ENCODE measurements around the gene TMEM125.

TMEM125 gene

DNA sequence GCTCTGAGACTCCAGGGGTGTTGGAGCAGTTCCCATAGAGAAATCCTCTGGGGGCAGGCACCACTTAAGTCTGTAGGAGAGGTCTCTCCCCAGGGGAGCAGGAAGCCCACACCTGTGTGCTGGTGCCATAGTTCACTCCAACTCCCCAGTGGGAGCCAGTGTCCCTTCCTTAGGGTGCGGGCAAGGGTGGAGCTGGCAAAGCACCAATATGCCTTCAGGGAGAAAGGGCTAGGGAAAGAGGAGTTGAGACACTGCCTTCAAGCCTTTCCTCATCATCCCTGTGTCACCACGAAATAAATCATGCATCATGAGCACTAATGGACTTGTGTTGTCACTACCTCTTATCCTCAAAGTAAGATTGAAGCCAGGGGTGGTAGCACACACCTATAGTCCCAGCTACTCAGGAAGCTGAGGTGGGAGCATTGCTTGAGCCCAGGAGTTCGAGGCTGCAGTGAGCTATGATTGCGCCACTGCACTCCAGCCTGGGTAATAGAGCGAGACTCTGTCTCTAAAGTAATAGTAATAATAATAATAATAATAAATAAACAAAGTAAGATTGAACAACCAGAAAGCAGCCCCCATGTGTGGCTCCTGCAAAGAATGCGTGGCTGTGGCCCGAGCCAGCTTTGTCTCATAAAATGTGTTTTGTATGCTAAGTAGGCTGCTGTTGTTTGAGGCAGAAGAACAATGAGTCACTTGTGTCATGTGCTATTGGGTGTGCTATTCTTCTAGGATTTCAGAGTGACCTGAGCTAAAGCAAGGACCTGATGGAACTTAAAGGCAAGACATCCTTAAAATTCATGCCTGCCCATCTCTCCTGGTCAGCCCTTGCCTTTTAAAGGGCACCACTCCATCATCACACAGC is 24.3 kb downstream of the TMEM125 start:
- no peak for DNase-seq (ENCODE audit: low spot score)

DNA sequence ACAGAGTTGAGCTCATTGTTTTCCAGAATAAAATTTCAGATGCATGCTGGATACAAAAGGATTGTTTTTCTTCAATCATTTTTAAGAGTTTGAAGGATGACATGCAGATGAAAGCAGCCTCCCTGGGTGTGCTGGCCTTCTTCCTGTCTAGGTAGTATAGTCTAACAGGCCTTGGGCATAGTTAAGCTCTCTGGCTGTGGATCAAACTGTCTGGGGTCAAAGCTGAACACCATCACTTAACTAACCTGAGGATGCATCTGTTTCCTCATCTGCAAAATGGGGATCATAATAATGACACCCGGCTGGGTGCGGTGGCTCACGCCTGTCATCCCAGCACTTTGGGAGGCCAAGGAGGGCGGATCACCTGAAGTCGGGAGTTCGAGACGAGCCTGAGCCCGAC is 25.0 kb downstream of the TMEM125 start:
- DNase-seq (ENCODE audit: low spot score) = no peak

DNA sequence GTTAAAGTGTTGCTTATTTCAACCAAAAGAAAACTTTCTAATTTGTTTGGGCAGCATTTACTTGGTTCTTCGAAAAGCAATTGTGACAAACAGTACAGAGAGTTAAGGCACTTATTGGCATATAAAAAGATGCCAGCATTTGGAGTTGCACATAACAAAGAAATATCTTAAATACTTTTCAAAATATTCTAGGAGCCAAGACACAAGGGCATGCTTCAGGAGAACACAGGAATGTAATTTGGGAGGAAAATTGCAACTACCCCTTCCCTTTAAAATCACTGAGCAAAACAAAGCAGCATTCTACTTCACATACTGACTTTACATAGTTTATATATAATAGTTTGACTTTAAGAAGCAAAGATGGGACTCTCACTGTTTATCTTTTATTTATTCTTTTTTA is 26.4 kb downstream of the TMEM125 start:
- DNase-seq (ENCODE audit: low spot score) = no peak

DNA sequence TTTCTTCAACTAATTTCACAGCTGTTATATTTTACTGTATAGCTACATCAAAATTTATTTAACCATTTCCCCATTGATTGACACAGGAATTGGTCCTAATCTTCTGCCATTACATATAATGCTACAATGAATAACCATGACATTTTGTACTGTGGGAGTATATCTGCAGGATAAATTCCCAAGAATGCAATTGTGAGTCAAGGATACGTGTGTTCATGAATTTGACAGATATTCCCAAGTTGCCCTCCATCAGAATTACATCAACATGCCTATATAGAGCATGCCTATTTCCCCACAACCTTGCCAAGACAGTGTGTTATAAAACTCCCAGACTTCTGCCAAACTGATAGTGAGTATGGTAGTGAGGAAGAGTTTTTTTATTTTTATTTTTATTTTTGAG is 28.3 kb downstream of the TMEM125 start:
- no peak for DNase-seq (ENCODE audit: low spot score)

DNA sequence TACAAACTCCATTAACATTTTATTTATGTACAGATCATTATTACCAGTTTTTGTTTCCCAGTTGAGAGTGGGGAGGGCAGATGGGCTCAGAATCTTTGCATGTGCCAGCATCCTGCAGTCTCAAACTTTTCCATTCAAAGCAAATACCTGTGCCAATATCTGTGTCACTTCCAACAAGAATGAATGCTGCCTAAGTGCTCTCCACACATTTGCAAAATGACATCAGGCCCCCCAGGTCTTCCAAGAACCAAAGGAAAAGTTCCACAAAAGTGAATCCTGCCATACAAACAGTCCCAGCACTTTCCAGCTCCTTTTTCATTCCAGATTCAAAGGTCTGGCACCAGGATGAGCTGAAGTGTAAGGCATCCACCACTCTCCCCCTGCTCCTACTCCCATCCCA is 29.3 kb downstream of the TMEM125 start:
- DNase-seq (ENCODE audit: low spot score) = no peak

DNA sequence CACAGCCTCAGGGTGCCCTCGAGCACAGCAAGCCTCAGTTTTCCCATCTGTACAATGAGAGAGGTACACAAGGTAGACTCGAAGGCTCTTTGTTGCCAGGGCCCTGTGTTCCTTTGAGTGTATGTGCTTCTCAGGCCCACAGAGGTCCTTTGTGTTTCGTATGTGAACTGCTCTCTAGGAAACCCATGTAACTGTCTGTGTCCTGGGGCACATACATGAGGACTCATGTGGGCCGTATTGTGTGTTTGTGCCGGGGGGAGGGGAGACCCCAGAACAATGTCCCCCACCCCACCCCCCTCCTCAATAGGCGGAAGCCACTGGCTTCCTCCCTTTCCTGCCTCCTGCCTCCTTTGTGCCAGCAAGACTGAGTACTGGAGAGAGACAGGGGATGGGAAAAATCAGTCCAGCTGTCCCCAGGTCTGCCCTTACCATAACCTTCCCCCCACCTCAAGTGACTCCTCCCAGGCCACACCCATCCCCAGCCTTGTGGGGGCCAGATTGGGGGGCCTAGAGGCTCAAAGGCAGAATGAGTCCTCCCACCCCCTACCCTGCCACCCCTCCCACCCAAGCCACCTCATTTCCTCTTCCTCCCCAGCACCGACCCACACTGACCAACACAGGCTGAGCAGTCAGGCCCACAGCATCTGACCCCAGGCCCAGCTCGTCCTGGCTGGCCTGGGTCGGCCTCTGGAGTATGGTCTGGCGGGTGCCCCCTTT is 30.8 kb downstream of the TMEM125 start, which contains the start of gene TIE1:
Gene TIE1, plus strand, starts transcription at position 605 of the 717 bp plus-strand sequence. Its CDS starts 90 bp downstream, at position 695.
- no peak for DNase-seq (ENCODE audit: low spot score)

DNA sequence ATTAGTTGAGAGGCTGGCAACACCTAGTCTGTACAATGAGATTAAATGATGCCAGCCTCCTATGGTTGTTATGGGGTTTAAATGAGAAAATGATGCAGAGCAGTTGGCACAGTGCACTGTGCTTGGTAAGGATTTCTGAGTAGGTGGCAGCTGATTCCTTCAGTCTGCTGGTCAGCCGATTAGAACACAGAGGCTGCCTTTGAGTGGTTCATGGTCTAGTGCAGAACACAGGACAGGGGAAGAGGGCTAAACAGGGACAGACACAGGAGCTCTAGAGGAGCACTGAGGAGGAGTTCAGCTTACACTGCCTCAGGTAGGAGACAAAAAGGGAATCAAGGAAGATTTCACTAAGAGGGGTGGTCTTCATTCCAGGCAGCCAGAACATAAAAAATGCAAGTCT is 32.4 kb downstream of the TMEM125 start:
- DNase-seq (ENCODE audit: low spot score) = no peak

DNA sequence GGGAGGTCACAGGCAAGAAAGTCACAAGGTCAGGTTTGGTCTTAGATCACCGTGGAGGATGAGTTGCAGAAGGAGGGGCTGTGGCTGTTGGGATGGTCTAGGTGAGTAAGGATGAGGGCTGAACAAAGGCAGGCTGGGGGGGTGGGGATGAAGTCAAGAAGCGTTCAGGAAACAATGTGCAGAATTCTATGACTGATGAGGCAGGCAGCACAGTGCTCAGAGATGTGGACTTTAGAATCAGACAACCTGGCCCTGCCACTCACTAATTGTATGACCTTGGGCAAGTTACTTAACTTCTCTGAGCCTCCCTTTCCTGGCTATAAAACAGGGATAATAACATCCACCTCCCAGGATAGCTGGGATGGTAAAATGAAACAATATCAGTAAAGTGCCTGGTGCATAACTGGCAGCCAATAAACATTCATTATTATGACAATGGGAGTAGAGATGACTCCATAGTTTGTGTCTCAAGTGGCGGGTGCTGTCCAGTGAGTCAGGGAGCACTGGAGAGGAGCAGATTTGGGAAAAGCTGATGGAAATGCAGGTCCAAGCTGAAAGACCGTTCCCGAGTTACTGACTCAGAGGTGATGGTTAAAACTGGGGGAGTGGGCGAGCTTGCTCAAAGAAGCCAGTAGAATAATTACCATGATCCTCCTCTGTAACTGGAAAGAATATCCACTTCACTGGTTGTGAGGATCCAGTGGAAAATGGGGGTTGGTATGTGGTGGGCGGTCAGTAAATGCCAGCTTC is 33.1 kb downstream of the TMEM125 start:
- no peak for DNase-seq (ENCODE audit: low spot score)

DNA sequence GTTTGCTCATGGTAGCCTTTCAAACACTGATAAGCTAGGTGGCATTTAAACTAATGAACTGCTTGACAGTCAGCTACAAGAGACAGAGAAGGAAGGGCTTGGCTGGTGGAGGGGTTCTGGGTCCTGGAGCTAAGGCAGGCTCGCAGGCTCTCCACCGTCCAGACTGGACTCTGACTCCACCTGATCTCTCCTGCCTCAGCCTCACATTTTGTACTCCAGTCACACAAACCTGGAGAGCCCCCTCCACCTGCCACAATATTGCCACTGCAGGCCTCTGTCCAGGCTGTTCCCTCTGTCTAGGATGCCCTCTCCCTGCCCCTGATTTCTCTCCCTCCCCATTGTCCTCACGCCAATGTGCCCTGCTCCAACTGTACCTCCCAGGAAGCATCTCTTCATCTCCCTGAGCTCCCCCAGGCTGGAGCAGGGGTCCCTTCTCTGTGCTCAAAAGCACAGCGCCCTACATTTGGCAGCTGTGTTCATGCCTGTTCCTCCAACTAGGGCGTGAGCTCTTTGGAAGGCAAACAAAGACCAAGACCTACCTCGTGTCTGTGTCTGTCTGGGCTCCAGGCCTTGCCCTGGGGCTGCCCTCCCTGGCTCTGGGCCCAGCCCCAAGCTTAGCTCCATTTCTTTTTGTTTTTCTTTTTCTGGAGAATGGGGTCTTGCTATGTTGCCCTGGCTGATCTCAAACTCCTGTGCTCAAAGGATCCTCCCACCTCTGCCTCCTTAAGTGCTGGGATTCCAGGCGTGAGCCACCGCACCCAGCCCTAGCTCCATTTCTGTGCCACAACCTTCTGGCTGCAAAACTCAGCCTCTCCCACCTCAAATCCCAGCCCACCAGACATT is 33.9 kb downstream of the TMEM125 start:
- no peak for DNase-seq (ENCODE audit: low spot score)

DNA sequence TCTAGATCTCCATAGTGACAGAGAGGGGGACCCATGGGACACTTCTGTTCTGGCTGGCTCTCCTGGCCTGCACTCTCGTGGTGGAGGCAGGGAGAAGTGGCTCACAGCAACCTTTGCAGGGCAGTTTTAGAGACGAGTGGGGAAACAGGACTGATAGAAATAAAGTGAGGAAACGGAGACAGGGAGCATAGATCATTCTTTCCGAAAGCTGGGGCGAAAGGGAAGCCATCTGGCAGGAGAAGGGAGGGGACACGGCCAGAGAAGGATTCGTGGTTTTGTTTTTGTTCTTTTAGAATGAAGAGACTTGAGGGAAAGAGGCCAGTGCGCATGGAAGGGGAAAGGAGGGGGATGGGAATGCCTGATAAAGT is 34.5 kb downstream of the TMEM125 start:
- DNase-seq (ENCODE audit: low spot score) = no peak

DNA sequence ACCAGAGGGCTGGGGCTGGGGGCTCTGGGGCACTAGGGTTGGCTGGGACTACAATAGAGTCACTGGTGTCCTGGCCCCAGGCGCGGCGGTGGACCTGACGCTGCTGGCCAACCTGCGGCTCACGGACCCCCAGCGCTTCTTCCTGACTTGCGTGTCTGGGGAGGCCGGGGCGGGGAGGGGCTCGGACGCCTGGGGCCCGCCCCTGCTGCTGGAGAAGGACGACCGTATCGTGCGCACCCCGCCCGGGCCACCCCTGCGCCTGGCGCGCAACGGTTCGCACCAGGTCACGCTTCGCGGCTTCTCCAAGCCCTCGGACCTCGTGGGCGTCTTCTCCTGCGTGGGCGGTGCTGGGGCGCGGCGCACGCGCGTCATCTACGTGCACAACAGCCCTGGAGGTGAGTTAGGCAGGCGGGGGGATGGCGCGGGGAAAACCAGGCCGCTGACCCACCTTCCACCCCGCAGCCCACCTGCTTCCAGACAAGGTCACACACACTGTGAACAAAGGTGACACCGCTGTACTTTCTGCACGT is 35.1 kb downstream of the TMEM125 start:
- no peak for DNase-seq (ENCODE audit: low spot score)

DNA sequence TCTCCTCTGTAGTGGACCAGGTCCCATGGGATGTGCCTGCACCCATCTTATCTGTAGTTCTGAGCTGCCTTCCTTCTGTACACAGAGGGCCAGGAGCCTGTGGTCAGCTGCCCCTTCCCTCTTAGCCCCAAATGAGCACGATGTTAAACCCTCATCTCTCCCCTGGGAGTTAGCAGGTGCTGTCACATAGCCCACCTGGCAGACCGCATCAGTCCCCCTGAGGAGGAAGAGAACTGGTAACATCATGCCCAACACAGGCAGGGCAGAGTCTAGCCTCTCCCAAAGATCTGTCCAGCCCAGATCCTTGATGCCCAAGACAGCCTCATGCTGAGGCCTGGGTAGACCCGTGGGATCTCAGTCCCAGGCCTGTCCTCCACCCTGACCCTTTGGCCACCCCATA is 35.7 kb downstream of the TMEM125 start:
- DNase-seq (ENCODE audit: low spot score) = no peak

DNA sequence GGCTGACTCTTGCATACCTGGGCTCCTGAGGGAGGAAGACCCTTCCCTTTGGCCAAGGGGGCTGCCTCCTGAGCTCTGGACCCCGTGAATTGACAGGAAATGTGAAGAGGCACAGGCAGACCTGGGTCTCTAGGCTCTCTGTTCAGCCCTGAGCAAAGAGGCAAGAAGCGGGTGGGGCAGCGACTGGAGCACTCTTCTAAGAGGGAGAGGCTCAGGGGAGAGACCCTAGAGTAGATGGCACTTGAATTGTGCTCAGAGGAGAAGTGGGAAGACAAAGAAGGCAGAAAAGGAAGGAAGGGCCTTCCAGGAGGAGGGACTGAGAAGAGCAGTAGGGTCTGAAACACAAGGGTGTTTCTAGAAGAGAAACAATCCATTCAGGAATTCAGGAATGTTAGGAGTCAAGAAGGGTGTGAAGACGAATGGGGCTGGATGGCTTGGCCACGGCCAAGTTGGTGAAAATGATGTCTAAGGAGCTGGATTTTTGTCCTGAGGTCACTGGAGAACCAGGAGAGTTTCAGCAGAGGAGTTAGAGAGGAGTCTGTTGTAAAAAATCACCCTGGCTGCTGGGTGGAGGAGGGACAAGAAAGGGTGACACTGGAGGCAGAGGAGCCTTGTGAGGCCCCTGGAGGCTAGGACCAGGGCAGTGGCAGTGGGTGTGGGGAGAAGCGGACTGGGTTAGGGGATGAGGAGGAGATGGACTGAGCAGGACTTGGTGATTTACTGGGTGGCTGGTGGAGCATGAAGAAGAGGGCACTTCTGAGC is 36.3 kb downstream of the TMEM125 start:
- DNase-seq (ENCODE audit: low spot score) = no peak

DNA sequence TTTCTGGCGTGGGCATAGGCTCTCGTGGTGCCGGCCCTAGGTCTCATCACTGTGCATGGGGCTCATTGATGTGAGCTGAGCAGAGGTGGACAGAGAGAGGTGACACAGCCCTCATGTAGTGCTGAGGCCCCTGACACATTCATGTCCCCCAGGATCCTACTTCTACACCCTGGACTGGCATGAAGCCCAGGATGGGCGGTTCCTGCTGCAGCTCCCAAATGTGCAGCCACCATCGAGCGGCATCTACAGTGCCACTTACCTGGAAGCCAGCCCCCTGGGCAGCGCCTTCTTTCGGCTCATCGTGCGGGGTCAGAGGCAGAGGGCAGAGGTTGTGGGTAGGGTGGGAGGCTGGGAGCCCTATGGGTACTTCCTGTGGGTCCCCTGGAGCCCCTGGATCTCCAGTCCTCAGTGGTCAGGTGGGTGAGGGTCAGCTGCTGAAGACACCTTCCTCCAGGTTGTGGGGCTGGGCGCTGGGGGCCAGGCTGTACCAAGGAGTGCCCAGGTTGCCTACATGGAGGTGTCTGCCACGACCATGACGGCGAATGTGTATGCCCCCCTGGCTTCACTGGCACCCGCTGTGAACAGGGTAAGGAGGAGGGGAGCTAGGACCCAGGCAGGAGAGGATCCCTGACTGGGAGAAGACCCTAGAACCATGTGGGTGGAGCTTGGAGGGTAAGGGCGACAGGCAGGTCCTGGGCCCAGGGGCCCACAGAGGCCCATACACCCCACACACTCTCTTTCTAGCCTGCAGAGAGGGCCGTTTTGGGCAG is 37.1 kb downstream of the TMEM125 start:
- no peak for DNase-seq (ENCODE audit: low spot score)

DNA sequence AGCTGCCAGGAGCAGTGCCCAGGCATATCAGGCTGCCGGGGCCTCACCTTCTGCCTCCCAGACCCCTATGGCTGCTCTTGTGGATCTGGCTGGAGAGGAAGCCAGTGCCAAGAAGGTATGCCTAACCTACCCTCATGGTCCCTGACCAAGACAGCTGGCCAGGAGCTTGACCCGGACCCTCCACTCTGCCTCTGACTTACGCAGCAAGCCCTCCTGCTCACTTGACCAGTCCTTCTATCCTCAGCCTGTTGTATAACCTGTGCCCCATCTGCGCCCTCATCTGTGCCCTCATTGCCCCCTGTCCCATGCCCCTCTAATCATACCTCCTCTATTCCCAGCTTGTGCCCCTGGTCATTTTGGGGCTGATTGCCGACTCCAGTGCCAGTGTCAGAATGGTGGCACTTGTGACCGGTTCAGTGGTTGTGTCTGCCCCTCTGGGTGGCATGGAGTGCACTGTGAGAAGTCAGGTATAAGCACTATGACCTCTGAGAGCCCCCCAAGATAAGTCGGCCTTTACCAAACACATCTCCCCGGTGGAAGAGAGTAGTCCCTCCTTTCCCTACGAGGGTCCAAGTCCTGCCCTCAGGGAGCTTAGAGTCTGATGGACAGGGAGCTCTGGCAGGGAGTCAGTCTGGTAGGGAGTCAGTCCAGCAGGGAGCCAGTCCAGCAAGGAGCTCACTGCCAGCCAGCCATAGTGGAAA is 37.8 kb downstream of the TMEM125 start:
- DNase-seq (ENCODE audit: low spot score) = no peak

DNA sequence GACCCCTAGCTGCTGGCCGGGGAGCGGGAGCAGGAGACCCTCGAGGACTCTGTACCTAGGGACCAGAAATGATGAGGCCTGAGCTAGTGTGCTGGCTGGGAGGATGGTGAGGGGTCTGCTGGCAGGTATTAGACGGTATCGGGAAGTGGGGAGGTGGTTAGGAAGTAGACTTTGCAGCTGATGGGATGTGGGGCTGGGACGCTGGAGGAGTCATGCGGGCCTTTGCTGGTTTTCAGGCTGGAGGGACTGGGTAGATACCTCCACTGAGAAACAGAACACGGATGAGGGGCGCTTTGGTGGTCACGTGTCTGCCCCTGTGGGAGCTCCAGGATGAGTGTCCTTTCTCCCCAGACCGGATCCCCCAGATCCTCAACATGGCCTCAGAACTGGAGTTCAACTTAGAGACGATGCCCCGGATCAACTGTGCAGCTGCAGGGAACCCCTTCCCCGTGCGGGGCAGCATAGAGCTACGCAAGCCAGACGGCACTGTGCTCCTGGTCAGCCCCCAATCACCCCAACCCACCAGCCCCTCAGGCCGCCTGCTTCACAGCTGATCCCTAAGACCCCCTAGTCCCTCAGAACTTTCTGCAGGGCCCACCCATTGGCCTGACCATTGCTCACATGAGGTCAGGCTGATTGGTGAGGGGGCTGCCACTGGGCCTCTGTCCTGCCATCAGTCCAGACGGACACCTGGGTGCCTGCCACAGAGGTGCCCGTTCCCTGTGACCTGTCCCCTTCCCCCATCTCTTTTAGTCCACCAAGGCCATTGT is 39.0 kb downstream of the TMEM125 start:
- DNase-seq (ENCODE audit: low spot score) = no peak

DNA sequence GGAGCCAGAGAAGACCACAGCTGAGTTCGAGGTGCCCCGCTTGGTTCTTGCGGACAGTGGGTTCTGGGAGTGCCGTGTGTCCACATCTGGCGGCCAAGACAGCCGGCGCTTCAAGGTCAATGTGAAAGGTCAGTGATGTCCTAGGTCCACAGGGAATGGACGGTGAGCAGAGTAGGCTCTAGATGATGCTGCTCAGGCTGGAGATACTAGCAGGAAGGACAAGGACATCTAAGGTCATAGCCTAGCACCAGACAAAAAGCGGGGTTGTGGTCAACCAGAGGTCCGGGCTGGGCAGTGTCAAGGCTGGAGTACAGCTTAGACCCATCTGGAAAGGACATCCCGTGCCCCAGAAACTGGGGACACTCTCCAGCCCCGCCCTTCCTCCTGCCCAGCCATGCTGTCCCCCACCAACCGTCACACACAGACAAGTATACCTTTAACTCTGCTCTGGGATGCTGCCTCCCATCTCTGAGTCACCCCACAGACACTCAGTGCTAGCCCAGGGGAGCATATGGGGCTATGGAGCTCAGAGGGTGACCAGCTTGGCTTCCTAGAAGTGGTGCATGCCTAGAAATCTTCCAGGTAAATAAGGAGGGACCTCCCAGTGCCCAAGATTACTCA is 39.7 kb downstream of the TMEM125 start:
- no peak for DNase-seq (ENCODE audit: low spot score)

DNA sequence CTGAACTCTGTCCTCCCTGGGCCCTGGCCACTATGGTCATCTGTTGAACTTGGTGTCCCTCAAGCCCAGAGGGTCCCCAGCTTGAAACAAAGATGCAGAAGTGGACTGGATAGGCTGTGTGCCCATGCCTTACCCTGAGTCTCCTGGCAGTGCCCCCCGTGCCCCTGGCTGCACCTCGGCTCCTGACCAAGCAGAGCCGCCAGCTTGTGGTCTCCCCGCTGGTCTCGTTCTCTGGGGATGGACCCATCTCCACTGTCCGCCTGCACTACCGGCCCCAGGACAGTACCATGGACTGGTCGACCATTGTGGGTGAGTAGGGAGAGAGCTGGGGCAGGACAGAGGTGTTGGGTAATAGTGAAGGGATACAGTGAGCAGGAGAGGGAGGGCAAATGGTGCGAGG is 41.7 kb downstream of the TMEM125 start:
- no peak for DNase-seq (ENCODE audit: low spot score)
